ENCODE results near the gene SIAE.
A peak's percentile ranks its signal among the peaks of the same experiment; 100 is the strongest.
"Not testable (repeated sequence)": the region's sequence is repeated elsewhere in the genome, so short reads cannot be mapped to it uniquely, and the experiment has no call there.

The SIAE gene

DNA sequence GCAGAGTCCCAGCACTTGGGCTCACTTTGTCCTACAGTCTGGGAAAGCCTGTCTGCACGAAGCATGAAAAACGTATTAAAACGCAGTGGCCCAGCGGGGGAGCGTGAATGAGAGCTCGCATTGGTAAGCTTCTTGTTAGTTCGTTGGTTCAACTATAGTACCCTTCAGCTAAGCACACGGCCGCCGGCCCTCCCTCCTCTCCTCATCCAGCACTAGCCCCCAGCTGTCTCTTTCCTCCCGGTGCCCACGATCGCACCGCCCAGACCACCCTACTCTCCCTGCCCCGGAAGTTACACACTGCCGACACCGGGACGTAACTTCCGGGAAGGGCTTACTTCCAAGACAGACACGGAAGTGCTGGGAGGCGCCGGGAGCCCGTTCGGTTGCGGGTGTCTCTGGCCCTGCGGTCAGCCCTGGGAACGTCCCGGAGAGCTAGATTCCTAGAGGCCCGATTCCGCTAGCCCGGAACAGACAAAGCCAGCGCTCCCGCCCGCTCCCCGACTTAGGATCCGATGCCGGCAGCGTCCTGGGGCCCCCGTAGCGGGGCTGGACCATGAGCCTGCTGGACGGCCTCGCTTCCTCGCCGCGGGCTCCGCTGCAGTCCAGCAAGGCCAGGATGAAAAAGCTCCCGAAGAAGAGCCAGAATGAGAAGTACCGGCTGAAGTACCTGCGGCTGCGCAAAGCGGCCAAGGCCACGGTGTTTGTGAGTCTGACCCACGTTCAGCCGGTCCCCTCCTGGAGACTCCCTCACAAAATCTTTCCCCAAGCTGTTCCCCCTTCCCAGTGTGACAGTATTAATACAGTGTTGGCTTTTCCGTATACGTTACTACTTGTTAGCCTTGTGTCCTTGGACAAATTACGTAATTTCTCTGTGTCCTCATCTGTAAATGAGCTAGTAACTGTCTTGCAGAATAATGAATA, 50.7 kb downstream of the SIAE start, which contains the start of gene TBRG1:
Gene TBRG1, plus strand, starts transcription at position 334 of the 921 bp plus-strand sequence. Its CDS starts 220 bp downstream, at position 554.
- DNase-seq: peak; percentile 83

DNA sequence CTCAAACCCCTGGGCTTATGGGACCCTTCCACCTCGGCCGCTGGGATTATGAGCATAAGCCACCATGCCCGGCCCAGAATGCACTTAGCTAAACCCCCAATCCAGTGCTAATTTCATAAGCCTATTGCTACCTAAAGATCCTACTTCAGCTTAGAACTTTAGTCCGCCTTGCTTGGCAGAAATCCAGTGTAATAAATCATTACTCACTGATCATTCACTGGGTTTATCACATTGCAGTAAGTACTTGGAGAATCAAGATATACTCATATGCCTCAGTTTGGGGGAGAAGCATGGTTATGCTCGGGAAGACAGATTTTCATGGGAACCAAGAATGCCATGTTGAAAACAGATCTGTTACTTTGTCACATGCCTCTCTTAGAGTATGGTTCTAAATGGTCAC, 54.7 kb downstream of the SIAE start:
- no peak for DNase-seq

DNA sequence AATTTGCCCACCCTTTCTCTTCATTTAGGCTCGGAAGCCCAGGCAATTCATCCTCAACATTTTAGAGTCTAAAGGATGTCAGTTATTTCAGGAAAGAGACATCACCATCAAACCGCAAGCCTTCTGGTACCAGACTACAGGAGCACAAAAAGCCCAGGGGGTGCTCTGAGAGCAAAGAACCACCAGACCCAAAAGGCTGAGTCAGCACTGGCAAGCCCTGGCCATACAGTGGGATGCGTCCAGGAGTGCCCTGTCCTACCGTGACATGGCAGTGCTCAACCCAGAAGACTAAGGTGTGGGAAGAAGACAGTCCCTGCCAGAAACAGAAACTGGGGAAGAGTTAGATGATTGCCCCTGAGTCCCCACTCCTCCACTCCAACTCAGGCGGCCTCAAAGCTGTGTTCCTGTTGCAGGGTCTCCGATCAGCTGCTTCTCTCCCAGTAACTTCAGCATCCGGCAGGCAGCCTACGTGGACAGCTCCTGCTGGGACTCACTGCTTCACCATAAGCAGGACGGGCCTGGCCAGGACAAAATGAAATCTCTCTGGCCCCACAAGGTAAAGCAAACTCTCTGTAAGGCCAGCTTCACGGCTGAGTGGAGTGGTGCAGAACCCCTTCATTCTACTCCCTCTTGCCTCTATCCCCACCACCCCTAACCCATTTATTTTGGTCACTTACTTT, 60.8 kb downstream of the SIAE start:
- no peak for DNase-seq

DNA sequence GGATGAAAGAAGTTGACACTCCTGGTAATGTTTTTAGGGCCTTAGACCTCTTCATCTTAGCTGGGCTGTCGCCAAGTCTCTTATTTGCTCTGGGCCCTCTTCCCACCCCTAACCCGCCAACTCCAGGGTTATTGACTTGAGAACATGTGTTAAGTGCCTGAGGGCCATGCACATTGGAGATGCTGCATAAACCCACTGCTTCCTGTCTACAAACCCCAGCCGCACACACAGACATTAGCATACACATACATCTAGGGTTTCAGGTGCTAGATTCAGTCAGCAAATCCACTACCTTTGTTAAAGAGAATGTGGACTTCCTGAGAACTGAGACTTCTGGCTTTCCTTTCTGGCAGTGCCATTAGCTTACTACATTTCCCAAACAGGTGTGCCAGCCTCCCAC, 61.5 kb downstream of the SIAE start:
- no peak for DNase-seq

DNA sequence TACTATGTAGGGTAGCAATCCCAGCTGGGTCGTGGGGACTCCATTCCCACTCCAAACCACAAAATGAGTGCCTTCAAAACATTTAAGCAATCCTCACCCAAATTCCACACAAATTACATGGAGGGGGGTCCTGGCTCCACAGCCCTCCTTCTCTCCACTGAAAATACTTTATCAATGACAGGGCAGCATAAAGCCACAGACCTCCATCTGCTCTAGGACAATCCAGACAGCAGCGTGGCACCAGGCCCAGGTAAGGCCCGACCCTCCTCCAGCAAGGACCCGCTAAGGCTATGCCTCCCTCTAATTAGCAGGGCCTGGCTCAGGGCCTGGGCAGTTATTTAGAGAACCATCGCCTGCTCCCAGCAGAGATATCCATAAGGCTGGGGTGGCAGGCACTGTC, 62.5 kb downstream of the SIAE start, which contains the start of gene PANX3:
Gene PANX3, plus strand, starts transcription at position 365 of the 400 bp plus-strand sequence. CDS start 129 bp downstream, outside the sequence.
- no peak for DNase-seq

DNA sequence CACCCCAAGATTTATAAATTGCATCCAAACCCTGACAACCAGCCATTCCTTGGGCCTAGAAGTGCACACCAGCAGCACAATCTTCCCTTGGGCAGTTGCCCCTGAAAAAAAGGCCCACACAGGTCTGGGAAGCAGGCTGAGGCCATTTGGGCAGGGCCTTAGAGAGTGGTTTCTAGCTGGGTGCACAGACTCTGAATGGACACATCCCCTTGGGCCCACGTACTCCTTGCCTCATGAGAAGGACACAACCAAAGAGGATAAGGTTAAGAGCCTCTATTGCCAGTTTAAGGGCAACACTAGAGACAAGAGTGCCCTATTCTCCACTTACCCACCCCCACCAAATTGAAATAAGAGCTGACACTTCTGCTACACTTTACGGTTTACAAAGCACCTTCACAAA, 63.2 kb downstream of the SIAE start:
- no peak for DNase-seq

DNA sequence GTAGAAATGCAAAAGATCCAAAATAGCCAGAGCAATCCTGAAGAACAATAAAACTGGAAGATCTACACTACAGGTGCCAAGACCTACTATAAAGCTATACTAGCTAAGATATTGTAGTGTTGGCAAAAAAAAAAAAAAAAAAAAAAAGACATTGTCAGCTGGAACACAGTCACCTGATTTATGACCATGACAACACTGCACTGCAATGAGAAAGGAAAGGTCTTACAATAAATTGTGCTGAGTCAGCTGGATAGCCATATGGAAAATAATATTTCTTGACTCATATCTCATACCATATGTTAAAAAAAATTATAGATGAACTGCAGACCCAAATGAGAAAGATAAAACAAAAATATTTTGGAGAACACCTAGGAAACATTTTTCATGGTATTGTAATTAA, 65.4 kb downstream of the SIAE start:
- DNase-seq: no peak

DNA sequence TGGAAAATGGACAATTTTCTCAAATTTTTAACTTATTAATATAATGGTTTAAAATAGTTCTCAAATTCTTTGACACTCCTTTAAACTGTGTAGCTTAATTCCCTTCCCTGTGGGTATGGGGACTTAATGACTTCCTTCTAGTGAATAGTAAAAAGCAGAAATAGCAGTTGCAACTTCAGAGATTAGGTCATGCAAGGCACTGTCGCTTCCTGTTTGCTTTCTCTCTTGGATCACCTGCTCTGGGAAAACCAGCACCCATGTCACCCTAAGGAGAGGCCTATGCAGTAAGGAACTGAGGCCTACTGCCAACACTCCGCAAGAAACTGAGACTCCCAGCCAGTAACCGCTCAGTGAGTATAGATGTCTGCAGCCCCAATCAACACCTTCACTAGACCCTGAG, 67.8 kb downstream of the SIAE start:
- no peak for DNase-seq

DNA sequence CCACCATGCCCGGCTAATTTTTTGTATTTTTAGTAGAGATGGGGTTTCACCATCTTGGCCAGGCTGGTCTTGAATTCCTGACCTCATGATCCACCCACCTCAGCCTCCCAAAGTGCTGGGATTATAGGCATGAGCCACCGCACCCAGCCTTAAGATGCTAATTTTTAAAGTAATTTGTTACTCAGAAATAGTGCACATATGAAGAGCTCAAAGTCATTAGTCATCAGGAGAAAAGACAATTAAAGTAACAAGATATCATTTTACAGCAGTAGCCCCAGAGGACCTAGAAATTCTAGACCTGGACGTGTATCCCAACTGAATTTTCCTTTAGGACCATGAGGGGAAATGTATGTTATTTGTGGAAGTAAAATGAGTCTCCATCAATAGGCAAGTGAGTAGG, 70.8 kb downstream of the SIAE start:
- not testable (repeated sequence) for DNase-seq

DNA sequence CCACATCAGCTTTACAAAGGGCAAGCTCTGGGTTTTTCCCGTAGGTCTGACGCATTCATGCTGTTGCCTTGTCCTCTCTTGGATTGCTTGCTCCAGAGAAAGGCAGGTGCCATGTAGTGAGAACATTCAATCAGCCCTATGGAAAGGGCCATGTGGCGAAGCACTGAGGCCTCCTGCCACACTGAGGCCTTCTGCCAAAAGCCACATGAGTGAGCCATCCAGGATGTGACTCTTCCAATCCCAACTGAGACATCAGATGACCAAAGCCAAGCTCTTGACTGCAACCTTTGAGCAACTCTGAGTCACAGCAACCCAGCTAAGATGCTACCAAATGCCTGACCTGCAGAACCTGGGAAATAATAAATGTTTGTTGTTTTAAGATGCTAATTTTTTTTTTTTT, 71.3 kb downstream of the SIAE start:
- no peak for DNase-seq

DNA sequence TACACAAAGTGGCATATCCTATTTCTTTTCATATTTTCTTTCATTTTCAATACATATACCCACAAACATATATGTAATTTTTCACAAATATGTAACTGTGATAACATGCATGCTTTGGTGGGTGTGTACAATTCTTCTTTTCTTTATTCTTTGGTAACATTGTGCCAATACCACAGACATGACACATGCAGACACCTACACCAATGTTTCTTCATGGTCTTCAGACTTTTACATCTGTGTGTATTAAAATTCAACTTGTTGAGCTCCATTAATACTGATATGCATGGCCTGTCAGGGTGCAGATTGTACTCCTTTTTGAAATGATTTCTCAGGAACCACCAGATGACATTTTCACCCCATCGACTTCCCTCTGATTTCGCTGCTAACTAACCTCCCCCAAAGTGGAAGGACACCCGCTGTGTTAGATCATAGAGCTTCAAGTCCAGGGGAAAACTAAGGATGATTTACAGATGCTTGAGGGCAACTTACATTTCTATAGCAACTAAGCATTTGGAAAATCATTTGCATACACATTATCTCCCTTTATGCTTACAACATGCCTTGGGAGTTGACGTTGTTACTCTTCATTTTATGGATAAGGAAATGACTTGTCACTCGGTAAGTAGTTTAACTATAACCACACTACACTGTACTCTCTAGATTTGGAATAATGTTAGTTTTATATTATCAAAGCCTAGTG, 72.8 kb downstream of the SIAE start:
- no peak for DNase-seq

DNA sequence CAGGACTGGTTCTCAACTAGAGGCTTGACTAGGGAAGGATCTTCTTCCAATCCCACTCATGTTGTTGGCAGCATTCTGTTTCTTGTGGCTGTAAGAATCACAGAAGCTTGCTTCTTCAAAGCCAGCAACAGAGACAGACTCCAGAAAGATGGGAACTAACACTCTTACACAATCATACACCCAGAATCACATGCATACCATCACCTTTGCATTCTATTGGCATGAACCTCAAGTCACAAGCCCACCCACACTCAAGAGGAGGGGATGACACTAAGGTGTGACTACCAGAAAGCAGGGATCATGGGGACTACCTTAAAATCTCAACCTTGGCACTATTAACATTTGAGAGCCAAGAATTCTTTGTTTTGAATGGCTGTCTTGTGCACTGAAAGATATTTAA, 75.9 kb downstream of the SIAE start:
- no peak for DNase-seq

DNA sequence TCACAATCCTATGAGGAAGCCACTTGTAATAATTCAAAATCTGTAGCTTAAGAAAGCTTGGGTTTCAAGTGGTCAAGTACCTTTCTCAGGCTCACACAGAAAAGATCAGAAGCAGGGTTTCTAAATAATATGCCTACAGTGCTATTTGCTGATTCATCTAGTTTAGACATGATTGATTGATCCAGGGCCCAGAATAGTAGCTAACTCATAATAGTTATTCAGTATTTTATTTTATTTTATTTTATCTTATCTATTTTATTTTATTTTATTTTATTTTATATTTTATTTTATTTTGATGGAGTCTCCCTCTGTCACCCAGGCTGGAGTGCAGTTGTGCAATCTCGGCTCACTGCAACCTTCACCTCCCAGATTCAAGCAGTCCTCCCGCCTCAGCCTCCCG, 78.2 kb downstream of the SIAE start:
- DNase-seq: no peak

DNA sequence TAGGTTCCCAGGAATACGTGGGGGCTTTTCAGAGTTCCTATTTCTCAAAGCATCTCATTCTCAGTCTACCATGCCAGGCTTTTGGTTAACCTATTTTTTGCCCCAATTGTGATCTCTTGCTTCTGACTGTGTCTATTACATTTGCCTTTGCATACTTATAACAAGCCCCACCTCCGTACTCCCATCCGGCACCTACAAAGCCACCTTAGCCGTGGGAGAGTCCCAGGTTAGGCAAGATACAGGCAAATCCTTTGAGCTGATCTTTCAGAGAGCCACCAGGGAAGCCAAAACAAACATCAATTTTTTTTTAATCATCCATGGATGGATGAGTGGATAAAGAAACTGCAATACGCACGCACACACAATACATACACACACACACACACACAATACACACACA, 80.9 kb downstream of the SIAE start:
- DNase-seq: no peak

DNA sequence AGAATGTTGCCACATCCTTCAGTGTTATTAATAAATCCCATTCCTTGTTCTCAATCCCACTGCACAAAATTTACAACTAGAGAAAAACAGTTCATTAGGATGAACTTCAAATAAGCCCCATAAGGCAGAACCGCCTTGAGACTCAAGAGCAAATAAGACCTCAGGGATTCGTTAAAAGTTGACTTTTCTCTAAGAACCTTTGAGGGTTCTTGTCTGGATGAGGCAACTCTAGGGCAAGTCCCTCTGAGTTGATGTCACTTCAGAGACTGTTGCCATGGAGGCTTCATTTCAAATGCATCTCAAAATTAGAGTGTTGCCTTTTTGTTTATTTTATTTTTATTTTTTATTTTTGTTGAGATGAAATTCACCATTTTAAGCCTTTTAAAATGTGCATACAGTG, 82.1 kb downstream of the SIAE start:
- no peak for DNase-seq

DNA sequence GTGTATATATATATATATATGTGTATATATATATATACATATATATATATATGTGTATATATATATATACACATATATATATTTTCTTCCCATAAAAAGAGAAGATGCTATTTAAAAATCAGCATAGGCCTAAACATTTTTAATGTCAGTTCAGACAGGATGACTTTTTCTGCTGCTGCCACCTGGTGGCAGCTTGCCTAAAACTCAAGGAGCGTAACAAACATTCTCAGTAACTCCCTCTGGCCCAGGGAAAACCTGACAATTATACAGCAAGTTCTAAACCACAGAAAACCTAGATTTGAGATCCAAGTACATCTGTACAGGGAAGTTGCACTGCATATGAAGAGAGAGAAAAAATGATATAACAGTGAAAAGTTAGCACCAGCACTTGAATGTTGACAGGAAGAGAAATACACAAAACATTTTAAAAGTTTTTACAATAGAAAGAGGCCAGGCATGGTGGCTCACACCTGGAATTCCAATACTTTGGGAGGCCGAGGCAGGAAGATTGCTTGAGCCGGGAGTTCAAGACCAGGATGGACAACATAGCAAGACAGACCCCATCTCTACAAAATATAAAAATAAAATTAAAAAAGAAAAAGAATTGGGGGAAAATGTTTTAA, 87.2 kb downstream of the SIAE start:
- DNase-seq: peak; percentile 38

DNA sequence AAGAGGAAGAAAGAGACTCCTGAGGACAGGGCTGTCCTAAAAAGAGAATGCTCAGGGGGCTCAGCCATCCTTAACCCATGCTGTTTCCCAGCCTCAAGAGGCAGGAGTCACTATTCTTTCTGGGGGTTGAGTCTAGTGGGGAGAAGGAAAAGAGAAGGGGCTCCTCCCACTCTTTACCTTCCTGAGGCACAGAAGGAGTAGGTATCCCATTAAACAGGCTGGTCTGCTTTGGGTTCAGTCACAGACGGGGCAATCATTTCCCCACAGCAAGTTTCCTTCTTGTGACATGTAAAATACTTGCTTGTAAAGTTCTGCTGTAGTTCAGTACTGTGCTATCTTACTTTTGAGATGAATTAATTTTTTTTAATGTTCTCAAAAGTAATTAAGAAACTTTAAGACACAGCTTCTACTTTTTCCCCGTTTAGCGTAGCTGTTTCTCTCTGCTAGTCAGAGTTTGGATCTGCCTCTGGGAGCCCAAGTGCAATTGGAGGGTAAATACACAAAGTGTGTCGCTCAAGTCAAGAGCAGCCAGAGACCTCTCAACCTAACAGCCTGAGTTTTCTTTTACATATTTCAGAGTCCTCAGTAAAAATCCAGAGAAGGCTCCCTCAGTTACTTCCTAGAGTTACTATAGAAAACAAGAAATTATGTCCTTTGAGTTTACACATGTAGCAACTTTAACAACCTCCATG, 88.7 kb downstream of the SIAE start:
- DNase-seq: no peak

DNA sequence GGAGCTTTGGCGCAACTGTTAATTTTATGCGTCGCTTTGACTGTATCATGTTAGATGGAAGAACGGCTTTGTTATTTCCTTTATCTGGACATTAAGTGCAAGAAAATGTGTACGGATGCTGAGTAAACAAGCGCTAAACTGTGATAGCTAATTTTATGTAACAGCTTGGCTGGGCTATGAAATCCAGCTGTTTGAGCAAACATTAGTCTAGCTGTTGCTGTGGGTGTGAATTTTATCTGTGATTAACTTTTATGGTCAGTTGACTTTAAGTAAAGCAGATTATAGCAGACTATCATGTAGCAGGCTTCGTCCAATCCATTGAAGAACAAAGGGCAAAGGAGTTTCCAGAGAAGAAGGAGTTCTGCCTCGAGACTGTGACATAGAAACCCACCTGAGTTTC, 89.8 kb downstream of the SIAE start:
- no peak for DNase-seq
